ENCODE measurements around the gene FMOD. TPM values are rescaled to one million over a fixed set of nuclear protein-coding genes. Genes with fewer than 3 reads are reported as not detected.

FMOD gene
- total RNA-seq, 1 donor from 2014 or later: 11.2 TPM

DNA sequence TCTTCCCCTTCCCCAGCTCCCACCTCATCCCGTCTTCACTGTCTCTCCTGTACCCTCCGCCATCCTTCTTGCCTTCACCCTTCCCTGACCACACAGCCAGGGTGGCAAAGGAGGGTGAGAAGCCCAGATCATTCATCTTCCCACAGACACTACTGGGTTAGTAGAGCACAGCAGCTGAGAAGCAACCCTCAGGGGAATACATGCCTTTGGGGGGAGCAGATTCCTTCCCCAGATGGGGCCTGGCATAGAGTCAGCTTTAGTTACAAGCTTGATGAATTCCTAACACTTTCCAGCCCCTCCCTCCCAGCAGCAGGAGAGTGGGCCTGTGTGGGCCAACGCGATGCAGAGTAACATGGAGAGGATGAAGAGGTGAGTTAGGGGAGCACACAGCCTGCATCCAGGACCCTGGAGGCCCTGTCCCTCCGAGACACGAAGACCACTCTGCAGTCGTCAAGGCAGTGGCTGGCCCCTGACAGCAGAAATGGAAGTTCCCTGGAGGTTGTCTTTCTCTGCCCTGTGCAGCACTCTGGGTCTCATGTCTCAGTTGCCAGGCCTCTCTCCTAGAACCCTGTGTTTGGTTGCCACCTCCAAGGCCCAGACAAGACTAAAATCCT, 54.4 kb downstream of the FMOD start:
- DNase-seq: no peak
- peaks cover 18% of the 10 kb centered on the region for H3K4me1 ChIP-seq
- no peaks in the 10 kb centered on the region for H3K36me3 ChIP-seq
- no peaks in the 10 kb centered on the region for H3K27me3 ChIP-seq (ENCODE audit: low read depth)
- H3K4me3 ChIP-seq: no peak overlapping the region
- TF ChIP-seq, protein P1, sequence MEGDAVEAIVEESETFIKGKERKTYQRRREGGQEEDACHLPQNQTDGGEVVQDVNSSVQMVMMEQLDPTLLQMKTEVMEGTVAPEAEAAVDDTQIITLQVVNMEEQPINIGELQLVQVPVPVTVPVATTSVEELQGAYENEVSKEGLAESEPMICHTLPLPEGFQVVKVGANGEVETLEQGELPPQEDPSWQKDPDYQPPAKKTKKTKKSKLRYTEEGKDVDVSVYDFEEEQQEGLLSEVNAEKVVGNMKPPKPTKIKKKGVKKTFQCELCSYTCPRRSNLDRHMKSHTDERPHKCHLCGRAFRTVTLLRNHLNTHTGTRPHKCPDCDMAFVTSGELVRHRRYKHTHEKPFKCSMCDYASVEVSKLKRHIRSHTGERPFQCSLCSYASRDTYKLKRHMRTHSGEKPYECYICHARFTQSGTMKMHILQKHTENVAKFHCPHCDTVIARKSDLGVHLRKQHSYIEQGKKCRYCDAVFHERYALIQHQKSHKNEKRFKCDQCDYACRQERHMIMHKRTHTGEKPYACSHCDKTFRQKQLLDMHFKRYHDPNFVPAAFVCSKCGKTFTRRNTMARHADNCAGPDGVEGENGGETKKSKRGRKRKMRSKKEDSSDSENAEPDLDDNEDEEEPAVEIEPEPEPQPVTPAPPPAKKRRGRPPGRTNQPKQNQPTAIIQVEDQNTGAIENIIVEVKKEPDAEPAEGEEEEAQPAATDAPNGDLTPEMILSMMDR (IDR thresholded peaks at IDR 0.05; ENCODE audit: borderline replicate concordance): no peak
- H3K9me3 ChIP-seq (replicated peaks): no peaks in the 10 kb centered on the region
- intact Hi-C loops (cut with micrococcal nuclease): no loop called here
- H3K27ac ChIP-seq (replicated peaks): no peak overlapping the region

DNA sequence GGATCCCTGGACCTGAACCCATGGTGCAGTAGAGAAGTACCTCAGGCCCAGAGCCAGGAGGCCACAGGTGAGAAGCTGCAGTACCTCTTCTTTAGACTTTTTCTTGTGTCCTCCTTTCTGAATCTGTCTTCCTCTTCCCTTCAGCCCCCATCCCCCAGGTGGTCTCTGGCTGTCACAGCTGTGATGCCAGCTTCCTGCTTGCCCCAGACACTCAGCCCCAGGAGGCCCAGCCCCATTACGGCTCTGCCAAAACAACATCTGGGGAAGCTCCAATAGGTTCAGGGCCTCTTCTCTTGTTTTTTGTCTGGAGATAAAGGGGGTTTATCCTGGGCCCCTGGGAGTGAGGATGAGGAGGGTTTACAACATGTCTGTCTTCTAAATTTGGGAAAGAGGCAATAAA, 55.1 kb downstream of the FMOD start:
- Histone ChIP-seq H3K9me3 (replicated peaks) (no peaks in the 10 kb centered on the region), H3K27ac (replicated peaks) (no peak overlapping the region), H3K4me1 (peaks cover 24% of the 10 kb centered on the region), H3K27me3 (ENCODE audit: low read depth) (no peaks in the 10 kb centered on the region), H3K36me3 (no peaks in the 10 kb centered on the region), H3K4me3 (no peak overlapping the region)
- intact Hi-C loops (cut with micrococcal nuclease): no loop called here
- TF ChIP-seq, protein P1 (IDR thresholded peaks at IDR 0.05; ENCODE audit: borderline replicate concordance): no peak
- DNase-seq: no peak

DNA sequence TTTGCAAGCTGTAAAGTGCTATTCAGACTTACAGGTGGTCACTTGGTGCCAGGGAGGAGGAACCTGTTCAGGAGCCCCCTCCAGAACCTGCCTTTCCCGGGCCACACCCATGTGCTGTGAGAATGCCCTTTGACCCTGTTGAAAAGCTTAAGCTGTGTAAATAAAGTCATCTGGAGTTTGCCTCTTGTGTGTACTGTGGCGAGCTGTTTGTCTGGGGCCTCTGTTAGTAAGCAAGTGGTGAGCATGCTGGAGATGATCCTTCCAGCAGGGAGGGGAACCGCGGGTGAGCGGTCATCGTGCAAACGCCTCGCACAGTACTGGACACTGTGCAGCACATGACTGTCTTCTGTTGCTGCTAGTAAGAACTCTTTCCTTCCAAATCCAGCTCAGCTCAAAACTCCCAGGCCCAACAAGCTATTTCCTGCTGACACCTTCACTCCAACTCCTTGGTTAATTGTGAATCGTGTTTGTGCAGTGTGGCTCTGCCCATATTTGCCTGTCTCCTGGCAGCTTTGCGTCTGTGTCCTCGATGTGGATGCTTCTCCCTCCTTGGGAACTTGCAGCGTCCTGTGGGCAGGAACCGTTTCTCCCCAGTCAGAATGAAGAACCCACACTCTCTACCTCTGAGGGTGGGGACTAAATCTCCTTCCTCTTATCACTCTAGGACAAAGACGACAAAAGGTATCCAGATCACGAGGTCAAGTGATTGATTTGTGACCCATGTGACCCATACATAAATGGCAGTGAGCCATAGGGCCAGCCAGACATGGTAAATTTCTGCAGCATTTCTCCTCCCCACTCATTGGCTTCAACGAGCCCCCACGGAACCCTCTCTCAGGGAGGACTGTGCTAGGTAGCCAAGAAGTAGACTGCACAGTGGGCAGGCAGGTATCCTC, 59.5 kb downstream of the FMOD start:
- Histone ChIP-seq H3K4me1 (peaks cover 60% of the 10 kb centered on the region), H3K27ac (replicated peaks) (peak overlapping the region; percentile 90), H3K9me3 (replicated peaks) (no peaks in the 10 kb centered on the region), H3K27me3 (ENCODE audit: low read depth) (no peaks in the 10 kb centered on the region), H3K4me3 (no peak overlapping the region), H3K36me3 (no peaks in the 10 kb centered on the region)
- no peak for DNase-seq
- TF ChIP-seq, protein P1 (IDR thresholded peaks at IDR 0.05; ENCODE audit: borderline replicate concordance): no peak
- intact Hi-C loops (cut with micrococcal nuclease): no loop called here

Other genes starting within 250 kb of the FMOD start
- 16.4 TPM for gene ADORA1, start 223.4 kb downstream of the FMOD start, total RNA-seq
- gene MYBPH, start 175.3 kb downstream of the FMOD start, total RNA-seq: not detected
- not detected for gene CHI3L1, start 164.4 kb downstream of the FMOD start, total RNA-seq
- gene CHIT1, start 121.4 kb downstream of the FMOD start, total RNA-seq: not detected
- 73.7 TPM for gene BTG2, start 45.6 kb downstream of the FMOD start, total RNA-seq
- 22.5 TPM for gene PRELP, start 124.7 kb upstream of the FMOD start, total RNA-seq
- not detected for gene OPTC, start 143.0 kb upstream of the FMOD start, total RNA-seq